Heart left ventricle (tissue), 16 donors: ENCODE data around the gene ERVW-1. TPM values are rescaled to one million over a fixed set of nuclear protein-coding genes. Genes with fewer than 3 reads are reported as not detected.

Experiments used
- ATAC-seq, 4 donors: fragments of 200-7000 bp; cut with Tn5 transposase; one replicate each; pipeline ENCODE4 v1.9.1; 2020 to 2022; ENCODE audit warnings: moderate library complexity in 4 of 4, mild to moderate bottlenecking in 3 of 4, moderate number of reproducible peaks in 1 of 4
- DNase-seq, 5 donors: peaks; one replicate each; pipeline ENCODE4 v3.0.0-alpha.2; 2020
- H3K27ac ChIP-seq, 12 donors: fragments of 200-600 bp; sonication (generic) in 4 of 12; one replicate each; pipeline versions ENCODE4 v1.5.0 to v1.8.0; 2016 to 2022; ENCODE audit warnings: mild to moderate bottlenecking in 2 of 12
- H3K27me3 ChIP-seq, 9 donors: fragments of 200-600 bp; sonication (generic) in 2 of 9; one replicate each; pipeline versions ENCODE4 v1.5.1 to v1.8.0; 2016 to 2022; ENCODE audit warnings: mild to moderate bottlenecking in 3 of 9
- H3K36me3 ChIP-seq, 9 donors: fragments of 200-600 bp; sonication (generic) in 2 of 9; one replicate each; pipeline versions ENCODE4 v1.5.0 to v1.8.0; 2018 to 2022; ENCODE audit warnings: mild to moderate bottlenecking in 2 of 9
- H3K4me1 ChIP-seq, 12 donors: fragments of 200-600 bp; sonication (generic) in 4 of 12; one replicate each; pipeline versions ENCODE4 v1.5.0 to v1.8.0; 2016 to 2022; ENCODE audit warnings: mild to moderate bottlenecking in 3 of 12
- H3K4me3 ChIP-seq, 12 donors: fragments of 200-600 bp; sonication (generic) in 4 of 12; one replicate each; pipeline versions ENCODE4 v1.5.0 to v1.8.0; 2017 to 2022; ENCODE audit warnings: mild to moderate bottlenecking in 9 of 12, moderate library complexity in 4 of 12
- H3K9me3 ChIP-seq, 12 donors: fragments of 200-600 bp; sonication (generic) in 4 of 12; one replicate each; pipeline versions ENCODE4 v1.5.0 to v1.8.0; 2016 to 2022; ENCODE audit warnings: mild to moderate bottlenecking in 1 of 12
- POLR2A ChIP-seq, 2 donors: fragments of 450-650 bp; IDR thresholded peaks; one replicate each; pipeline ENCODE4 v1.6.1; 2017; ENCODE audit warnings: antibody characterized with exemption in 2 of 2, mild to moderate bottlenecking in 2 of 2, moderate library complexity in 2 of 2
- WGBS, 4 donors: extraction: QIAGEN DNeasy Blood & Tissue Kit in 2 of 4; methylation state at CpG; one replicate each; pipeline versions ENCODE4 v1.1.5 to v1.1.7; 2013 to 2018; 5-methylcytosine and 5-hydroxymethylcytosine counted together
- intact Hi-C, 10 donors: fragments of 100-400 bp; cut with DNase I; formaldehyde crosslinking; loops; one replicate each; pipeline versions ENCODE4 v1.11.1 to v1.14.2; 2022
- polyA plus RNA-seq, 2 donors: library from polyadenylated mRNA; stranded (reverse); fragments of 200-250 nt; gene quantifications; one replicate each; pipeline ENCODE4 v1.2.3, GENCODE V29; 2013
- total RNA-seq, 9 donors: library from RNA; depleted of rRNA in 2 of 9; stranded (reverse); fragments of >200 nt in 2 of 9; fragmentation: NEBNext Ultra II Directional in 3 of 9; extraction: Animal tissue kit (Norgen Biotek cat#: 25700) in 3 of 9; gene quantifications; one replicate each; pipeline versions ENCODE4 v1.1.0 to v1.2.4, GENCODE V29; 2016 to 2023
- TF ChIP-seq, protein P1 (sequence below), 12 donors: fragments of 200-600 bp; sonication (generic) in 4 of 12; IDR thresholded peaks; one replicate each; pipeline versions ENCODE4 v1.5.0 to v1.8.0; 2018 to 2022; ENCODE audit warnings: antibody characterized with exemption in 12 of 12, mild to moderate bottlenecking in 5 of 12
- donor health status: ischemic (EF 13 %, LVEDD 7.1; RV severe dilation, severe dysfunction).
- donor health status: healthy with polysubstance abuse.
- donor health status: DM: no; HTN: yes; CAD: no.
- donor health status: DM: no; HTN: no; CAD: no.
- donor health status: ischemic (EF 25% LVEDD 6.9; RV normal size, moderate dysfunction).
- donor health status: ischemic (EF 25% LVEDD 5.7; RV mildly dilated, moderate dysfunction).
- donor health status: healthy.
- donor health status: DM: yes; HTN: yes; CAD: no.
- donor health status: ischemic (EF 35%, LVEDD 5.7; RV mildly dilated, moderate dysfunction).
- donor health status: nonischemic (EF 11% LVEDD 7.7; RV severe dilation, severe dysfunction).
- donor health status: DM: yes; HTN: yes; CAD: no.
- donor health status: PGD.
- donor health status: ischemic (EF 29% LVEDD 5.4; RV normal size, mild dysfunction).
- donor health status: nonischemic (EF 23%, LVEDD 6.1; RV moderate dilation, normal function).

ERVW-1 gene
- total and polyA plus RNA-seq, 11 donors, result 0.15 to 0.27 TPM; not detected in 9

DNA sequence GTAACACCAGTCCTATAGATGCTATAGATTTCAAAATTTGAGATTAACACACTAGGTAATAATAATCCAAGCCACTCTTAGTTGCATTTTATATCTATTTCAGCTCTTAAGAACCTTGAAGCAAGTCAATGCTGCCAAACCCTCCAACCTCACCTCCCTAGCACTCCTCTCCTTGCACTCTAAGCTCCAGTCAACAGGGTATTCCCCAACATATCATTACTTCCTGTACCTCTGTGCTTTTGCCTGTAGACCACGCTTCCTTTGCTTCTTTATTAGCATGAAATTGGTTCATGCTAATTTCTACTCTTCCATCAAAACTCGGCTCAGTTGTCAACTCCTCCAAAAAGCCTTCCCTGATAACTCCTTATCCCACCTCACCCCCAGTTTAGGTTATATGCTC, 26.0 kb upstream of the ERVW-1 start:
- 89 to 95% (median 93%) methylated on average over 2 of the region's 2 CpGs for WGBS, 4 donors
- no peak overlapping the region for H3K4me3 ChIP-seq
- H3K36me3 ChIP-seq, result peaks cover 0 to 100% (median 75%) of the 10 kb centered on the region in 9 donors
- H3K27me3 ChIP-seq, result no peaks in the 10 kb centered on the region
- TF ChIP-seq POLR2A (IDR thresholded peaks at IDR 0.05), result no peak
- TF ChIP-seq, protein P1, sequence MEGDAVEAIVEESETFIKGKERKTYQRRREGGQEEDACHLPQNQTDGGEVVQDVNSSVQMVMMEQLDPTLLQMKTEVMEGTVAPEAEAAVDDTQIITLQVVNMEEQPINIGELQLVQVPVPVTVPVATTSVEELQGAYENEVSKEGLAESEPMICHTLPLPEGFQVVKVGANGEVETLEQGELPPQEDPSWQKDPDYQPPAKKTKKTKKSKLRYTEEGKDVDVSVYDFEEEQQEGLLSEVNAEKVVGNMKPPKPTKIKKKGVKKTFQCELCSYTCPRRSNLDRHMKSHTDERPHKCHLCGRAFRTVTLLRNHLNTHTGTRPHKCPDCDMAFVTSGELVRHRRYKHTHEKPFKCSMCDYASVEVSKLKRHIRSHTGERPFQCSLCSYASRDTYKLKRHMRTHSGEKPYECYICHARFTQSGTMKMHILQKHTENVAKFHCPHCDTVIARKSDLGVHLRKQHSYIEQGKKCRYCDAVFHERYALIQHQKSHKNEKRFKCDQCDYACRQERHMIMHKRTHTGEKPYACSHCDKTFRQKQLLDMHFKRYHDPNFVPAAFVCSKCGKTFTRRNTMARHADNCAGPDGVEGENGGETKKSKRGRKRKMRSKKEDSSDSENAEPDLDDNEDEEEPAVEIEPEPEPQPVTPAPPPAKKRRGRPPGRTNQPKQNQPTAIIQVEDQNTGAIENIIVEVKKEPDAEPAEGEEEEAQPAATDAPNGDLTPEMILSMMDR (IDR thresholded peaks at IDR 0.05), result no peak
- ATAC-seq, result no peak
- intact Hi-C loops, result no loop called here
- no peak for DNase-seq
- H3K4me1 ChIP-seq, result no peaks in the 10 kb centered on the region
- H3K27ac ChIP-seq, result no peak overlapping the region
- no peaks in the 10 kb centered on the region for H3K9me3 ChIP-seq

GRCh38 chr7:92498557-92498956, 20.8 kb upstream of the ERVW-1 start:
- TF ChIP-seq, protein P1 (IDR thresholded peaks at IDR 0.05), result no peak
- TF ChIP-seq POLR2A (IDR thresholded peaks at IDR 0.05), result no peak

GRCh38 chr7:92496876-92497275, 19.1 kb upstream of the ERVW-1 start:
- intact Hi-C loops, result no loop called here
- no peaks in the 10 kb centered on the region for H3K9me3 ChIP-seq
- 90 to 93% (median 91%) methylated on average over 2 of the region's 2 CpGs for WGBS, 4 donors
- no peak overlapping the region for H3K4me3 ChIP-seq
- H3K36me3 ChIP-seq, result peaks cover 0 to 100% (median 91%) of the 10 kb centered on the region in 9 donors
- H3K4me1 ChIP-seq, result no peaks in the 10 kb centered on the region
- ATAC-seq (no peak), DNase-seq (no peak)
- no peaks in the 10 kb centered on the region for H3K27me3 ChIP-seq
- no peak overlapping the region for H3K27ac ChIP-seq
- TF ChIP-seq, protein P1 (IDR thresholded peaks at IDR 0.05), result no peak
- TF ChIP-seq POLR2A (IDR thresholded peaks at IDR 0.05), result no peak

More at GRCh38 chr7:92498557-92498956, 20.8 kb upstream of the ERVW-1 start:
- no peak for ATAC-seq
- WGBS, 4 donors, result 93 to 99% (median 94%) methylated on average over 2 of the region's 2 CpGs
- no peak for DNase-seq
- Histone ChIP-seq H3K27me3 (no peaks in the 10 kb centered on the region), H3K4me1 (no peaks in the 10 kb centered on the region), H3K27ac (no peak overlapping the region), H3K4me3 (no peak overlapping the region), H3K36me3 (peaks cover 0 to 100% (median 89%) of the 10 kb centered on the region in 9 donors), H3K9me3 (no peaks in the 10 kb centered on the region)
- intact Hi-C loops, result no loop called here

DNA sequence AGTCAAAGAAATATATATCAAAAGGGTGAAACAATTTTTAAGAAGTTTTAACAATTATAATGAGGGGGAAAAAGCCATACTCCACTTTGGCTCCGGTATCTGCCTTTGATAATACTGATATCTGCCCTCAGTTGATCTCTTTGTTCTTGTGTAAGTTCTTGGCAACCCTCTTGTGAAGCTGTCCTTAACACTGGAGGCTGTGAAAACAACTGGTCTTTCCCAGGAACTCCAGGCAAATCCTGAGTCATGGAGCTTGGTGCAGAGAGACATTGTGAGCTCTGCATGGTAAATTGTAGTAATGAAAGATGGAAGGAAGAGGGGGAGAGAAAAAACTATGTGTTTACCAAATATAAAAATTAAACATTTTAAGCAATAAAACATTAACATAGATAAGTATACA, 11.9 kb upstream of the ERVW-1 start:
- no peaks in the 10 kb centered on the region for H3K27me3 ChIP-seq
- H3K9me3 ChIP-seq, result no peaks in the 10 kb centered on the region
- WGBS, 4 donors, result 47 to 53% (median 49%) methylated on average over 1 of the region's 1 CpG
- intact Hi-C loops, result no loop called here
- peaks cover 2 to 98% (median 92%) of the 10 kb centered on the region in 9 donors for H3K36me3 ChIP-seq
- ATAC-seq (peak in 3 of 4 donors; percentile 58 to 79 (median 73)), DNase-seq (no peak)
- no peak overlapping the region for H3K27ac ChIP-seq
- no peak overlapping the region for H3K4me3 ChIP-seq
- no peak for TF ChIP-seq POLR2A (IDR thresholded peaks at IDR 0.05)
- TF ChIP-seq, protein P1 (IDR thresholded peaks at IDR 0.05), result no peak
- H3K4me1 ChIP-seq, result peaks cover 0 to 8% (median 0%) of the 10 kb centered on the region in 12 donors
